OCI-LY7 (cell line): Measurements from ENCODE around the gene GDNF. TPM values are rescaled to one million over a fixed set of nuclear protein-coding genes. Genes with fewer than 3 reads are reported as not detected.

Source experiments
- BruUV-seq: library from RNA; stranded (reverse); fragments of 400-500 nt; replicated peaks from 2 replicates; lab custom pipeline; 2021; lab: Mats Ljungman, UMichigan
- CTCF ChIA-PET: fragments of 300-600 bp; sonication (Branson Sonifier 250); formaldehyde crosslinking; loops from one replicate; lab custom pipeline; 2022; ENCODE audit warnings: antibody characterized with exemption; ENCODE audit not compliant: unreplicated experiment; lab: Charles Lee
- POLR2A ChIA-PET: fragments of 300-600 bp; sonication (Branson Sonifier 250); formaldehyde crosslinking; loops from one replicate; lab custom pipeline; 2022; ENCODE audit warnings: antibody characterized with exemption; lab: Charles Lee
- DNase-seq: peaks from one replicate; pipeline ENCODE4 v3.0.0-alpha.2; 2015; ENCODE audit warnings: low spot score
- H2AFZ ChIP-seq: fragments of 200-600 bp; sonication (generic), shearing (Covaris generic); 2 replicates; pipeline ENCODE4 v1.6.1; 2014; ENCODE audit warnings: mild to moderate bottlenecking, antibody characterized with exemption, low read length, moderate library complexity
- H3K27ac ChIP-seq: fragments of 200-600 bp; sonication (generic); 2 replicates; pipeline ENCODE4 v1.5.1; 2014; ENCODE audit warnings: mixed run types, low read depth, mild to moderate bottlenecking, moderate library complexity, low read length, inconsistent platforms; ENCODE audit not compliant: poor library complexity, severe bottlenecking
- H3K36me3 ChIP-seq: fragments of 200-600 bp; sonication (generic); 2 replicates; pipeline ENCODE4 v1.6.1; 2014; ENCODE audit warnings: mild to moderate bottlenecking, antibody characterized with exemption, low read length, moderate library complexity, mixed read lengths; ENCODE audit not compliant: insufficient read depth
- H3K4me1 ChIP-seq: fragments of 200-600 bp; sonication (generic); 2 replicates; pipeline ENCODE4 v1.5.1; 2014; ENCODE audit warnings: mild to moderate bottlenecking, low read length; ENCODE audit not compliant: insufficient read depth, poor library complexity, severe bottlenecking
- H3K4me2 ChIP-seq: fragments of 200-600 bp; sonication (generic); 2 replicates; pipeline ENCODE4 v1.6.1; 2014; ENCODE audit warnings: mild to moderate bottlenecking, low read length
- H3K4me3 ChIP-seq: fragments of 200-600 bp; sonication (generic); 2 replicates; pipeline ENCODE4 v1.5.1; 2014; ENCODE audit warnings: mild to moderate bottlenecking, low read depth, low read length; ENCODE audit not compliant: poor library complexity, severe bottlenecking
- H3K79me2 ChIP-seq: fragments of 200-600 bp; sonication (generic); 2 replicates; pipeline ENCODE4 v1.6.1; 2016; ENCODE audit warnings: low read depth, mild to moderate bottlenecking, low read length, moderate library complexity, mixed read lengths; ENCODE audit not compliant: insufficient read depth
- H3K9me2 ChIP-seq: fragments of 200-600 bp; sonication (generic); 2 replicates; pipeline ENCODE4 v1.6.1; 2016; ENCODE audit warnings: mild to moderate bottlenecking, low read length, mixed read lengths; ENCODE audit not compliant: insufficient read depth
- H3K9me3 ChIP-seq: fragments of 200-600 bp; sonication (generic); 2 replicates; pipeline ENCODE4 v1.6.1; 2014; ENCODE audit warnings: mild to moderate bottlenecking, mixed run types, low read length, mixed read lengths
- H4K20me1 ChIP-seq: fragments of 200-600 bp; sonication (generic); 2 replicates; pipeline ENCODE4 v1.6.1; 2014; ENCODE audit warnings: mild to moderate bottlenecking, antibody characterized with exemption, low read length, moderate library complexity, mixed read lengths; ENCODE audit not compliant: insufficient read depth
- EZH2phosphoT487 ChIP-seq: fragments of 200-600 bp; sonication (generic); IDR thresholded peaks from 2 replicates; pipeline ENCODE4 v1.6.1; 2018; ENCODE audit warnings: low read depth, borderline replicate concordance, mild to moderate bottlenecking, mixed run types, antibody characterized with exemption, low read length, moderate library complexity, mixed read lengths
- intact Hi-C: fragments of 100-400 bp; cut with micrococcal nuclease; formaldehyde crosslinking; loops from one replicate; pipeline ENCODE4 v1.10.0; 2022; ENCODE audit not compliant: unreplicated experiment
- total RNA-seq, 2 experiments: library from RNA; depleted of rRNA in 1 of 2; stranded (reverse); fragments of >200 nt in 1 of 2; shearing (Covaris generic) in 1 of 2; gene quantifications; 2 replicates each; pipeline ENCODE4 v1.2.3, GENCODE V29; 2014 to 2022
- TF ChIP-seq, protein P1 (sequence below): fragments of 200-600 bp; sonication (generic); conservative IDR thresholded peaks from 2 replicates; pipeline ENCODE4 v1.5.1; 2014; ENCODE audit warnings: mild to moderate bottlenecking, antibody characterized with exemption, low read length, moderate library complexity, mixed read lengths

Gene GDNF
- total RNA-seq, 2 experiments from 2014 or later: 0.03 TPM; not detected in 1

DNA sequence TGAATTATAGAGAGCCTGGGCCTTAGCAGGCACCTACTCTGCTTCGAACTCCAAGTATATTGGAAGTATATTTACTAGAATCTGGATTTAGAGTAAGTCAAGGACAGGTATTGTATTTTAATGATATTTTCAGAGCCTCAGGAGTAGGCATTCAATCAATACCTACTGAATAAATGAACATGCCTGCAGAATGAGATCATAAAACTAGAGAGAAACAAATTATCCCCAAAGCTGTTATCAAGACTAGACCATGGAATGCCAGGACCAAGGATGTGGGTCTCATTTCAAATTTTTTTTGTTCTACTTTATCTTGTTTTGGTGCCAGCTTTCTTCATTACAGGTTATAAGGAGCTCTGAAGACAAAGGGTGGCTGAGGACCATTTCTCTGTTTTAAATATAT lies 66.0 kb downstream of the GDNF start:
- no peak for DNase-seq
- Histone ChIP-seq H3K9me2 (no peaks in the 10 kb centered on the region), H3K79me2 (no peaks in the 10 kb centered on the region), H4K20me1 (no peaks in the 10 kb centered on the region), H3K4me2 (no peak overlapping the region), H3K4me1 (no peaks in the 10 kb centered on the region), H3K9me3 (peaks cover 5% of the 10 kb centered on the region), H3K27ac (no peak overlapping the region), H3K4me3 (no peak overlapping the region), H2AFZ (no peak overlapping the region), H3K36me3 (no peaks in the 10 kb centered on the region)
- intact Hi-C loops: no loop called here
- POLR2A ChIA-PET: no interaction called here
- BruUV-seq: no TSS peak
- CTCF ChIA-PET: no interaction called here
- no peak for TF ChIP-seq EZH2phosphoT487
- TF ChIP-seq, protein P1, sequence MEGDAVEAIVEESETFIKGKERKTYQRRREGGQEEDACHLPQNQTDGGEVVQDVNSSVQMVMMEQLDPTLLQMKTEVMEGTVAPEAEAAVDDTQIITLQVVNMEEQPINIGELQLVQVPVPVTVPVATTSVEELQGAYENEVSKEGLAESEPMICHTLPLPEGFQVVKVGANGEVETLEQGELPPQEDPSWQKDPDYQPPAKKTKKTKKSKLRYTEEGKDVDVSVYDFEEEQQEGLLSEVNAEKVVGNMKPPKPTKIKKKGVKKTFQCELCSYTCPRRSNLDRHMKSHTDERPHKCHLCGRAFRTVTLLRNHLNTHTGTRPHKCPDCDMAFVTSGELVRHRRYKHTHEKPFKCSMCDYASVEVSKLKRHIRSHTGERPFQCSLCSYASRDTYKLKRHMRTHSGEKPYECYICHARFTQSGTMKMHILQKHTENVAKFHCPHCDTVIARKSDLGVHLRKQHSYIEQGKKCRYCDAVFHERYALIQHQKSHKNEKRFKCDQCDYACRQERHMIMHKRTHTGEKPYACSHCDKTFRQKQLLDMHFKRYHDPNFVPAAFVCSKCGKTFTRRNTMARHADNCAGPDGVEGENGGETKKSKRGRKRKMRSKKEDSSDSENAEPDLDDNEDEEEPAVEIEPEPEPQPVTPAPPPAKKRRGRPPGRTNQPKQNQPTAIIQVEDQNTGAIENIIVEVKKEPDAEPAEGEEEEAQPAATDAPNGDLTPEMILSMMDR: no peak

GRCh38 chr5:37772255-37772654 lies 67.6 kb downstream of the GDNF start:
- TF ChIP-seq, protein P1: no peak
- TF ChIP-seq EZH2phosphoT487: no peak
- peaks cover 5% of the 10 kb centered on the region for H3K9me3 ChIP-seq
- H3K27ac ChIP-seq: no peak overlapping the region
- no peaks in the 10 kb centered on the region for H4K20me1 ChIP-seq
- H3K36me3 ChIP-seq: no peaks in the 10 kb centered on the region
- no TSS peak for BruUV-seq
- CTCF ChIA-PET: no interaction called here
- no peaks in the 10 kb centered on the region for H3K4me1 ChIP-seq
- no peak overlapping the region for H3K4me3 ChIP-seq
- no peak for DNase-seq
- no peaks in the 10 kb centered on the region for H3K9me2 ChIP-seq
- POLR2A ChIA-PET: no interaction called here
- H2AFZ ChIP-seq: no peak overlapping the region
- no peak overlapping the region for H3K4me2 ChIP-seq
- H3K79me2 ChIP-seq: no peaks in the 10 kb centered on the region
- intact Hi-C loops: no loop called here

DNA sequence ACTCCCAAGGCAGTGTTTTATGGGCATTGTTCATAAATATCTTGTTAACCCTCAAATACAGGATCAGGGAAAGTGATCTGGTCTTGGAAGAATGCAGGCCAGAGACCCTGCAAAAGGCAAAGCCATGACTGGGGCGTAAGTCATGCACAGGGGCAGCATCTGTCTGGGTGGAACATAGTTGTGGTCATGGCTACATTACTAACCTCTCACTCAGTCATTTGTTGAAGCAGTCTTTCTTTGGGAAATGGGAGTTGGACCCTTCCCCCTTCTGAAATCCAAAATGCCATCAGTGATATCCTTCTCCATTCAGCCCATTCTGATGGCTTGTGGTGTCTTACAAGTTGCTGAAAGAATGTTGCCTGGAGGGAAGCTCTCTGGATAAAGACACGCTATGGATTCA lies 68.1 kb downstream of the GDNF start:
- H3K9me2 ChIP-seq: no peaks in the 10 kb centered on the region
- no peaks in the 10 kb centered on the region for H3K79me2 ChIP-seq
- H3K9me3 ChIP-seq: peaks cover 5% of the 10 kb centered on the region
- no peaks in the 10 kb centered on the region for H3K36me3 ChIP-seq
- no peak overlapping the region for H3K4me2 ChIP-seq
- no peak overlapping the region for H3K27ac ChIP-seq
- no peaks in the 10 kb centered on the region for H3K4me1 ChIP-seq
- H2AFZ ChIP-seq: no peak overlapping the region
- TF ChIP-seq, protein P1: no peak
- no peak for TF ChIP-seq EZH2phosphoT487
- DNase-seq: no peak
- intact Hi-C loops: no loop called here
- BruUV-seq: no TSS peak
- H4K20me1 ChIP-seq: no peaks in the 10 kb centered on the region
- ChIA-PET POLR2A (no interaction called here), CTCF (no interaction called here)
- H3K4me3 ChIP-seq: no peak overlapping the region
